A549 (cell line): ENCODE measurements around the gene SOX13.

ENCODE experiments used
- CTCF ChIP-seq: fragments of >200 bp; sonication (Bioruptor Twin); formaldehyde crosslinking; IDR thresholded peaks from 3 replicates; pipeline ENCODE4 v1.5.1; 2016
- ELK1 ChIP-seq: fragments of 150-350 bp; IDR thresholded peaks from 2 replicates; pipeline ENCODE4 v1.6.1; 2014; ENCODE audit warnings: low read depth, mild to moderate bottlenecking, low read length
- ESRRA ChIP-seq: fragments of 150-350 bp; IDR thresholded peaks from 2 replicates; pipeline ENCODE4 v1.6.1; 2014; ENCODE audit warnings: mild to moderate bottlenecking, low read length, borderline replicate concordance
- KDM5A ChIP-seq: fragments of 200-600 bp; sonication (generic); IDR thresholded peaks from 2 replicates; pipeline ENCODE4 v1.6.1; 2016; ENCODE audit warnings: antibody characterized with exemption, mild to moderate bottlenecking
- MAFK ChIP-seq: fragments of 450-650 bp; IDR thresholded peaks from 2 replicates; pipeline ENCODE4 v1.6.1; 2014; ENCODE audit not compliant: partially characterized antibody
- MAX ChIP-seq: IDR thresholded peaks from 2 replicates; pipeline ENCODE4 v1.6.1; 2012
- MAZ ChIP-seq: fragments of 150-350 bp; IDR thresholded peaks from 2 replicates; pipeline ENCODE4 v1.6.1; 2014; ENCODE audit warnings: antibody characterized with exemption, low read depth, low read length, borderline replicate concordance
- MYC ChIP-seq: IDR thresholded peaks from 2 replicates; pipeline ENCODE4 v1.6.1; 2012; ENCODE audit warnings: mild to moderate bottlenecking, inconsistent platforms, low read length, improper control_type of control experiment, borderline replicate concordance
- PHF8 ChIP-seq: fragments of 200-600 bp; sonication (generic); IDR thresholded peaks from 2 replicates; pipeline ENCODE4 v1.6.1; 2016; ENCODE audit warnings: low read depth, mild to moderate bottlenecking, antibody characterized with exemption, moderate library complexity, borderline replicate concordance
- POLR2A ChIP-seq: IDR thresholded peaks from 2 replicates; pipeline ENCODE4 v1.6.1; 2012; ENCODE audit warnings: mild to moderate bottlenecking, low read length
- POLR2AphosphoS2 ChIP-seq: conservative IDR thresholded peaks from 2 replicates; pipeline ENCODE4 v1.6.1; 2012; ENCODE audit warnings: low read length, improper control_type of control experiment, inconsistent platforms
- RAD21 ChIP-seq, 2 experiments: fragments of >200 bp in 1 of 2; sonication (Bioruptor Twin) in 1 of 2; formaldehyde crosslinking in 1 of 2; IDR thresholded peaks in 1 of 2; conservative IDR thresholded peaks in 1 of 2; 2 replicates in 1 of 2; 3 replicates in 1 of 2; pipeline ENCODE4 v1.6.1; 2012 to 2018; ENCODE audit warnings: inconsistent platforms in 1 of 2
- REST ChIP-seq: fragments of 200-600 bp; sonication (generic); IDR thresholded peaks from 2 replicates; pipeline ENCODE4 v1.6.1; 2016; ENCODE audit warnings: antibody characterized with exemption, mild to moderate bottlenecking, moderate library complexity
- SMC3 ChIP-seq: fragments of >200 bp; sonication (Bioruptor Twin); formaldehyde crosslinking; IDR thresholded peaks from 3 replicates; pipeline ENCODE4 v1.6.1; 2018; ENCODE audit warnings: inconsistent platforms

- TF ChIP-seq RAD21 (conservative IDR thresholded peaks at IDR 0.05 in 1 of 2, IDR thresholded peaks at IDR 0.05 in 1 of 2): no peak
- no peak for TF ChIP-seq CTCF
- no peak for TF ChIP-seq MAFK
- TF ChIP-seq MAZ: no peak
- no peak for TF ChIP-seq KDM5A
- no peak for TF ChIP-seq ESRRA
- no peak for TF ChIP-seq PHF8
- no peak for TF ChIP-seq REST
- no peak for TF ChIP-seq MAX
- TF ChIP-seq POLR2A: no peak
- TF ChIP-seq SMC3: no peak
- TF ChIP-seq POLR2AphosphoS2: no peak
- TF ChIP-seq ELK1: no peak
- TF ChIP-seq MYC: no peak
Observed at GRCh38 chr1:204132718-204133117, 59.8 kb downstream of the SOX13 start.
